SK-N-SH (cell line): ENCODE results near the gene PHACTR3.

Experiments
- ELF1 ChIP-seq: IDR thresholded peaks from 2 replicates; pipeline ENCODE4 v1.4.0; 2012
- EZH2phosphoT487 ChIP-seq: fragments of 200-600 bp; sonication (generic); IDR thresholded peaks from 2 replicates; pipeline ENCODE4 v1.6.1; 2017; ENCODE audit warnings: low read depth, mixed run types, mild to moderate bottlenecking, antibody characterized with exemption, moderate library complexity, borderline replicate concordance
- FOSL2 ChIP-seq: IDR thresholded peaks from 2 replicates; pipeline ENCODE4 v1.4.0; 2012; ENCODE audit warnings: low read depth, mild to moderate bottlenecking, moderate library complexity, borderline replicate concordance
- MEF2A ChIP-seq: IDR thresholded peaks from 2 replicates; pipeline ENCODE4 v1.4.0; 2012; ENCODE audit warnings: low read depth, borderline replicate concordance
- RAD21 ChIP-seq: IDR thresholded peaks from 2 replicates; pipeline ENCODE4 v1.6.1; 2012; ENCODE audit warnings: mild to moderate bottlenecking, low read length
- SIN3A ChIP-seq: IDR thresholded peaks from 2 replicates; pipeline ENCODE4 v1.6.1; 2012; ENCODE audit warnings: low read depth, mild to moderate bottlenecking, low read length, moderate library complexity, borderline replicate concordance
- TCF12 ChIP-seq: IDR thresholded peaks from 2 replicates; pipeline ENCODE4 v1.4.0; 2012
- ZBTB33 ChIP-seq: IDR thresholded peaks from 2 replicates; pipeline ENCODE4 v1.4.0; 2012; ENCODE audit warnings: low read depth, borderline replicate concordance
- TF ChIP-seq, protein P1 (sequence below): fragments of 200-600 bp; sonication (generic); IDR thresholded peaks from 2 replicates; pipeline ENCODE4 v1.6.1; 2017; ENCODE audit warnings: antibody characterized with exemption, mild to moderate bottlenecking, moderate library complexity

GRCh38 chr20:59749301-59749700, 145.0 kb downstream of the PHACTR3 start:
- TF ChIP-seq, protein P1, sequence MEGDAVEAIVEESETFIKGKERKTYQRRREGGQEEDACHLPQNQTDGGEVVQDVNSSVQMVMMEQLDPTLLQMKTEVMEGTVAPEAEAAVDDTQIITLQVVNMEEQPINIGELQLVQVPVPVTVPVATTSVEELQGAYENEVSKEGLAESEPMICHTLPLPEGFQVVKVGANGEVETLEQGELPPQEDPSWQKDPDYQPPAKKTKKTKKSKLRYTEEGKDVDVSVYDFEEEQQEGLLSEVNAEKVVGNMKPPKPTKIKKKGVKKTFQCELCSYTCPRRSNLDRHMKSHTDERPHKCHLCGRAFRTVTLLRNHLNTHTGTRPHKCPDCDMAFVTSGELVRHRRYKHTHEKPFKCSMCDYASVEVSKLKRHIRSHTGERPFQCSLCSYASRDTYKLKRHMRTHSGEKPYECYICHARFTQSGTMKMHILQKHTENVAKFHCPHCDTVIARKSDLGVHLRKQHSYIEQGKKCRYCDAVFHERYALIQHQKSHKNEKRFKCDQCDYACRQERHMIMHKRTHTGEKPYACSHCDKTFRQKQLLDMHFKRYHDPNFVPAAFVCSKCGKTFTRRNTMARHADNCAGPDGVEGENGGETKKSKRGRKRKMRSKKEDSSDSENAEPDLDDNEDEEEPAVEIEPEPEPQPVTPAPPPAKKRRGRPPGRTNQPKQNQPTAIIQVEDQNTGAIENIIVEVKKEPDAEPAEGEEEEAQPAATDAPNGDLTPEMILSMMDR, result no peak
- TF ChIP-seq ELF1 (no peak), EZH2phosphoT487 (no peak), SIN3A (no peak), ZBTB33 (no peak), RAD21 (no peak), MEF2A (no peak), TCF12 (no peak), FOSL2 (no peak)
